Measurements from ENCODE around the gene ACOT7.

ACOT7 gene

GRCh38 chr1:6279613-6280383 lies 113.8 kb downstream of the ACOT7 start:
- DNase-seq = no peak

GRCh38 chr1:6279066-6279465 lies 114.5 kb downstream of the ACOT7 start:
- DNase-seq = no peak

- DNase-seq = no peak
Observed at GRCh38 chr1:6278263-6278662, 115.3 kb downstream of the ACOT7 start.

GRCh38 chr1:6276811-6277555 lies 116.6 kb downstream of the ACOT7 start:
- no peak for DNase-seq

- DNase-seq = peak; percentile 77
Observed at GRCh38 chr1:6275826-6276782, 117.5 kb downstream of the ACOT7 start.

GRCh38 chr1:6274622-6275139 lies 118.9 kb downstream of the ACOT7 start:
- no peak for DNase-seq

- DNase-seq = no peak
Observed at GRCh38 chr1:6274102-6274501, 119.5 kb downstream of the ACOT7 start.

- no peak for DNase-seq
Observed at GRCh38 chr1:6273380-6273891, 120.1 kb downstream of the ACOT7 start.

GRCh38 chr1:6272868-6273267 lies 120.7 kb downstream of the ACOT7 start:
- DNase-seq = no peak

- DNase-seq = no peak
Observed at GRCh38 chr1:6272452-6272851, 121.1 kb downstream of the ACOT7 start.

GRCh38 chr1:6271554-6271953 lies 122.0 kb downstream of the ACOT7 start:
- no peak for DNase-seq

GRCh38 chr1:6271006-6271405 lies 122.6 kb downstream of the ACOT7 start:
- DNase-seq = no peak

GRCh38 chr1:6270401-6270800 lies 123.2 kb downstream of the ACOT7 start:
- DNase-seq = no peak

- peak; percentile 41 for DNase-seq
Observed at GRCh38 chr1:6269720-6270400, 123.7 kb downstream of the ACOT7 start.

- DNase-seq = no peak
Observed at GRCh38 chr1:6269296-6269695, 124.3 kb downstream of the ACOT7 start.

GRCh38 chr1:6268415-6268814 lies 125.2 kb downstream of the ACOT7 start:
- DNase-seq = no peak

- no peak for DNase-seq
Observed at GRCh38 chr1:6267686-6268322, 125.8 kb downstream of the ACOT7 start.

- DNase-seq = no peak
Observed at GRCh38 chr1:6266641-6267040, 126.9 kb downstream of the ACOT7 start.

- no peak for DNase-seq
Observed at GRCh38 chr1:6265151-6265550, 128.4 kb downstream of the ACOT7 start.

GRCh38 chr1:6263716-6264115 lies 129.9 kb downstream of the ACOT7 start:
- no peak for DNase-seq

GRCh38 chr1:6262555-6263420 lies 130.8 kb downstream of the ACOT7 start:
- no peak for DNase-seq
